NCI-H1105 treated with DMSO at 0.1 percent for 48 hours (cell line): ENCODE measurements around the gene TIMM50.
A peak's percentile ranks its signal among the peaks of the same experiment; 100 is the strongest.

Experiments
- DNase-seq: peaks from one replicate; lab custom pipeline; 2025; lab: John Stamatoyannopoulos, UW

Gene TIMM50

GRCh38 chr19:39533003-39533512, 52.4 kb downstream of the TIMM50 start:
- no peak for DNase-seq

- DNase-seq = no peak
Measured at GRCh38 chr19:39533791-39534190, 53.2 kb downstream of the TIMM50 start.

- DNase-seq = no peak
Measured at GRCh38 chr19:39539165-39539517, 58.5 kb downstream of the TIMM50 start.

DNA sequence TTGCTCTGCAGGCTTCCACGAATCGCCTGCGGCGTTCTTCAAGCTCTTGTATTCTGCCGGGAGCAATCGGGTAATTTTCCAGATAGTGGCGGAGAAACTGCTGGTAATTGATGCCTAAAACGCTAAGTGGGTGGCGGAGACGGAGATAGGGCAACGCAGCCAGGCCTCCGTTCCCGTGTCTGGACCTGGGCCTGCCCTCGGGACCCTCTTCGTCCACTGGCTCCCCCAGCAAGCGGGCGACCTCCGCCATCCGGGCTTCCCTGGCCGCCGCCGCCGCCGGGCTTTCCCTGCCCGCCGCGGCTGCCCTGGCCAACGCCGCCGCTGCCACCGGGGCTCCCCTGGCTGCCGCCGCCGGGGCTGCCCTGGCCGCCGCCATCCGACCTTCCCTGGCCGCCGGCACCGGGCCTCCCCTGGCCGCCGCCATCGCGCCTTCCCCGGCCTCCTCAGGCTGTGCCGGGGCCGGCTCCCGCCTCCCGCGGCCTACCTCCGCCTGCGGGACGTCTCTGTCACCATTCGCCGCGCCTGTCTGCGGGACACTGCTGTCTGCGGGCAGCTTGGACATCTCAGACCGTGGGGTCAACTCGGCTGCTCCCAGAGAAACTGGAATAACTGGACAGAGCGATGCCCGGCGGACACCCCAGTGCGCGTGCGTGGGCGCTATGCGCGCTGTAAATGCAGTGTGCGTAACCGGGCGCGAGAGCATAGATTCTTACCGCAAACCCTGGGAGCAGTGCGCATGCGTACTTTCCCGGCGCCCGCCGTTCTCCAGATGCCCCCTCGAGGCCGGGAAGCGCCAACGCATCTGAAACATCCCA, 59.1 kb downstream of the TIMM50 start, which contains the start of gene EID2:
TSS of gene EID2 (minus strand) at position 644 of the 815 bp plus-strand sequence. CDS start at position 562, 82 bp downstream.
- DNase-seq = peak; percentile 95

GRCh38 chr19:39540333-39540673, 59.7 kb downstream of the TIMM50 start:
- peak; percentile 38 for DNase-seq
